GM19328 (cell line): ENCODE data around the gene TCAIM.

ENCODE experiments used
- ATAC-seq: cut with Tn5 transposase; IDR thresholded peaks from one replicate; pipeline ENCODE4 v1.9.1; 2021; ENCODE audit warnings: mild to moderate bottlenecking, moderate library complexity; ENCODE audit not compliant: unreplicated experiment

TCAIM gene

GRCh38 chr3:44444437-44444836, 105.9 kb downstream of the TCAIM start:
- ATAC-seq, result no peak

DNA sequence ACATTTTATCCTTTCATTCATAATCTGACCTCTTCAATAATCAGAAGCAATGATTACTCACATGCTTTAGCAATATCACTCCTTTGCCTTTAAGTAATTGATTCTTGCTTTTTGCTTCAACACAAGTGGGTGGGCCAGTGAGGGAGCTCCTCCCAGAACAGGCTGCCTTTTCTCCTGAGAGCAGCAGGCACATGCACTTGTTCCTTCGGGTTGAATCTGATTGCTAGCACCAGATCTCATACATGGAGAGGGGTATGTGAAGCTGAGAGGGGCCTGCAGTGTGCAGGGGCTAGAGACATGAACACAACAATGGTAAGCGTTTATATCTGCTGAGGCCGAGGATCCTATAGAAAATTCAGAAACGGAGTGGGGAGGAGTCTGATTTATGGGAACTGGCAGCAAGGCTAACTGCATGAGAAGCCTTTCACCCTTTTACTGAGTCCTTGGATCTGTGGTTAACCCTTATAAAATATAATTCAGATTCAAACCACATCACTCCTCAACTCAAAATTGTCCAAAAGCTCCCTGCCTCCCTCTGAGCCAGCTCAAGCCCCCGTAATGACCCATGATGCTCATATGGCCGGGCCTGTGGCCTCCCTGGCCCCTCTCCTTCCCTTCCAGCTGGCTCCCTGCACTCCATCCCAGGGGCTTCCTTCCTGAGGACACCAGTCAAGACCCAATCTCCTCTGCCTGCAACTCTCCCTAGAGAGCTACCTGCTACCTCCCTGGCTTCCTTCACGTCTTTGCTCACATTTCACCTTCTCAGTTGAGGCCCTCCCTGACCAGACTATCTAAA, 106.5 kb downstream of the TCAIM start:
- no peak for ATAC-seq

DNA sequence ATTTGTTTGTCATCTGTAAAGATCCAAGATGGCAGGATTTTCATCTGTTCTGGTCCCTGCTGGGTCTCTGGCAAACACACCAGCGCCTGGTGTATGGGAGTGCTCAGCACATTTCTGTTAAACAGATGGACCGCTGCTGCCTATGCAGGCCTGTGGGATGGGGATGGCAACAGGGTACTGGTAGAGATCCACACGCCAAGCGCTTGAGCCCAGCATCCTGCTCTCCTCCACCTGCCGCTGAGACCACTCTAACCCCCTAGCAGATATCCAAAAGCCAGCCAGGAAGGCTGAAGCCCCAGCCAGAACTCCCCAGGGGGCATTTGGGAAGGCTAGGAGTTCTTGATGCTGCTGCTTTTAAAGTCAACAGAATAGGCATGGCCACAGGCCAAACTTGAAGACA, 107.2 kb downstream of the TCAIM start:
- no peak for ATAC-seq

DNA sequence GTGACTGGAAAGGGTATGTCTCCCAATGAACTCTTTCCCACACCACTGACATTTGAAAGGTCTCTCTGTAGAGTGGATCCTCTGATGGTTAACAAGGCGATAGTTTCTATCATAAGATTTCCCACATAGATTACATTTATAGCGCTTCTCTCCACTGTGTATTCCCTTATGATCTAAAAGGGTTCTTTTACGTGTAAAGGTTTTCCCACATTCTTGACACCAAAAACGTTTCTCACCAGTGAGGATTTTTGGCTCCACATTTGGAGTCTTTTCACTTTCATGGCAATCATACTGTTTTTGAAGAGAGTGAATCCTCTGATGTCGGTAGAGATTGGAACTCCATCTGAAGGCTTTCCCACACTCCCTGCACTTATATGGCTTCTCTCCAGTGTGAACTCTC, 108.4 kb downstream of the TCAIM start:
- ATAC-seq, result no peak

DNA sequence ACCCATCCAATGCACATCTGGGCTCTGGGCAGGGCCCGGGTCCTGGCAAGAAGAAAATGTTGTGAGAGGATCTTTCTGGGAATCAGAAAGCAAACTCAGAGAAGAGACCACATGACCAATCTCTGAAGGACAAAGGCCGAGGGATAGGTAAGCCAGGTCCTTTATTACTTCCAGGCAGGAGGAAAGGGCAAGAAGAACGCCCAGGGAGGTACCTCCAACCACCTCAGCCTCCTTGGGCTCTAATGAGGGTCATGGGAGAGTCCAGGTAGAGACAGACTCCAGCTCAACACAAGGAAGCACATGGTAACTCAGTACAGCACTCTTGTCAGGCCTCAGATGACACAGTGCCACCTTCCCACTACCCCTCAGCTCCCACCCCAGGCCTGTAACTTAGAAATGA, 112.9 kb downstream of the TCAIM start:
- ATAC-seq, result no peak

- ATAC-seq, result no peak
Measured at GRCh38 chr3:44454258-44454657, 115.7 kb downstream of the TCAIM start.

GRCh38 chr3:44455318-44455717, 116.8 kb downstream of the TCAIM start:
- ATAC-seq, result no peak
